Measurements from ENCODE around the gene ARHGAP15.
A peak's percentile ranks its signal among the peaks of the same experiment; 100 is the strongest.
"Not testable (repeated sequence)": the region's sequence is repeated elsewhere in the genome, so short reads cannot be mapped to it uniquely, and the experiment has no call there.

Gene ARHGAP15

DNA sequence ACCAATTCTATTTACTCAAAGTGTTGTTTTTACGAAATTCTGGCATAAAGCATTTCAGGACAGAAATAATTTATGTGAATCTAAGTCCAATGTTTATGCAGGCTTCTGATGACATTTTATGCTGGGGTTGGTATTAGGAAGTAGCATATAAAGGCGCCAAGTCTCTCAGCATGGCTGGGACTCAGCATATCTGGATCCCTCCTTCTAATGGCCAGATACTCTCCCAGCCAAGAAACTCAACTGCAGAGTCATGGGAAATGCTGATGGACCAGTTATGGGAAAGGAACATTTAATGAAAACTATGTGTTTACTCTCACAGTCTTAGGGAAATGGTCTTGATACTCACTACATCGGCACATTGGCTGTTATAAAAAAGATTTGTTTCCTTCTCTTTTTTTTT, 392.2 kb downstream of the ARHGAP15 start:
- no peaks in the 10 kb centered on the region for H3K9me3 Mint-ChIP-seq
- H3K27ac Mint-ChIP-seq: no peak overlapping the region
- H3K4me3 Mint-ChIP-seq: no peak overlapping the region
- H3K4me1 Mint-ChIP-seq (ENCODE audit: low read depth): peaks cover 12% of the 10 kb centered on the region
- H3K27me3 Mint-ChIP-seq (ENCODE audit: low read depth): no peaks in the 10 kb centered on the region
- peaks cover 35% of the 10 kb centered on the region for H3K36me3 Mint-ChIP-seq (ENCODE audit: low read depth)

DNA sequence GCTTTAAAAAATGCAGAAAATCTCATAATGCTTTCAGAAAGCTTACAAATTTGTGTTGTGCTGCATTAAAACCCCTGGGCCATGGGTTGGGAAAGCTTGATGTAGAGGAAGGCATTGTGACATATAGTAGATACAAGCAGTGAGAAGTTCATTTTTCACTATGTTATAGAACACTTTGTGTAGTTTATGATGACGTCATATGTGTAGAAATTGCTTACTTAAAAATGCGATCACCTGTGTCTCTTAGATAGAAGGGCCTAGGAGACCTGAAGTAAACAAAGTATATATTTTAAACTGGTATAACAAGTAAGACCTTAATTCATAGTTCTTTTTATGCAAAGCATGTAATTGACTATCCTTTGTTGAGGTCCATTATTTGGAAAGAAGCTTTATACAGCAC, 393.5 kb downstream of the ARHGAP15 start:
- Mint-ChIP-seq H3K4me1 (ENCODE audit: low read depth) (peaks cover 10% of the 10 kb centered on the region), H3K4me3 (no peak overlapping the region), H3K27me3 (ENCODE audit: low read depth) (no peaks in the 10 kb centered on the region), H3K36me3 (ENCODE audit: low read depth) (peaks cover 33% of the 10 kb centered on the region), H3K9me3 (no peaks in the 10 kb centered on the region), H3K27ac (no peak overlapping the region)

DNA sequence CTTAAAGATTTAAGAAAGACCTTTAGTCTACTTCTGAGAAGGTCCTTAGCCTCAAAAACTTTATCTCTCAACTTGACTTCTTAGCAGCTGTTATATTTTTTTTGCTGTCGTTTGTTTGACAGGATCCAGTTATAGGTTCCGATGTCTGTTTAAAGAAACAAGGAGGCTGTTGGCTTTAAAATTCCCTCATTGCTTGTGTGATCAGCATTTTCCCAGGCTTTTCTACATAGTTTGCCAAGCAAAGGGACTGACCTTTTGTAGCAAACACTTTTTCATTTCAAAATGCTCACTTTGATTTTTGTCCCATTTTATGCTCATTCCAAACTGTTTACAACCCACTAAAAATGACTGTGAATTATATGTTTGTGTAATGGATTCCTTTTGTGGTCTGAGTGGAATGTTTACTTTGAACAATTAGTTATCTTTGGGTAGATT, 394.9 kb downstream of the ARHGAP15 start:
- H3K4me3 Mint-ChIP-seq: no peak overlapping the region
- H3K36me3 Mint-ChIP-seq (ENCODE audit: low read depth): peaks cover 33% of the 10 kb centered on the region
- H3K27ac Mint-ChIP-seq: no peak overlapping the region
- H3K27me3 Mint-ChIP-seq (ENCODE audit: low read depth): no peaks in the 10 kb centered on the region
- peaks cover 16% of the 10 kb centered on the region for H3K4me1 Mint-ChIP-seq (ENCODE audit: low read depth)
- no peaks in the 10 kb centered on the region for H3K9me3 Mint-ChIP-seq

DNA sequence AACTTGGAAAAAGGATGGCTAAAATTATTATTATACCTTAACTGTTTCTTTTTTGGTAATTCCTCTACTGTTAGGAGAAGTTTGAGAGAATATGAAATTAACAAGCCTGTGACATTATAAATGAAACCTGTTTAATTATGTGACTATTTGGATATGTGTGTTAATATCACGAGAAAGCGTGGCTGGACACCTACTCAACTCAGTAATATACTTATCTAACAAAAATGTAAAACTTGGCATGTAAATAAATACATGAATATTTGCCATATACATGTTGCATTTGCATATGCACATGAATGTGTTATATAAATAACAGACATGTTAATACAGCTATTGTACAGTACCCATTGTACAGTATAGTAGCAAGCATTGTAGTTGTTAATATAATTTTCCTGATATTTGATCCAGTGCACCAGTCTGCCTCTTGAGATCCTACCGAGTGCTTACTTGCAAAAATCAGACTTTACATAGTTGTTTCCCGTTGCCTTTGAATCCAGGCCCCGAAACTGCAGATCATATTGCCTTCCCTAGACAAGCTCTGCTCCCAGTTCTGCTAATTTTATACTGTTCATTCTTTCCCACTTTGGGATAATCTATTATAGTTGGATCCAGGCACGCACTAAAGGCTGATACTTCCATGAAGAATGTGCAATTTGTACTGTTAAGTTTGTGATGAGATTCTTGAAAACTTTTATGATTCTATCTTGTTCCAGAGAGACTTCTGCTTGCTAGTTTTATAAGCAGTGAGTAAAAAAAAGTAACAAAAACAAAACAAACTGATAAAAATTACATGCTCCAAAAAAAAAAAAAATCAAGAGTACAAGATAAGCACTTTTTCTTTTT, 395.6 kb downstream of the ARHGAP15 start:
- peaks cover 37% of the 10 kb centered on the region for H3K36me3 Mint-ChIP-seq (ENCODE audit: low read depth)
- no peaks in the 10 kb centered on the region for H3K9me3 Mint-ChIP-seq
- peaks cover 19% of the 10 kb centered on the region for H3K4me1 Mint-ChIP-seq (ENCODE audit: low read depth)
- H3K4me3 Mint-ChIP-seq: no peak overlapping the region
- no peaks in the 10 kb centered on the region for H3K27me3 Mint-ChIP-seq (ENCODE audit: low read depth)
- H3K27ac Mint-ChIP-seq: peak overlapping the region; percentile 51

DNA sequence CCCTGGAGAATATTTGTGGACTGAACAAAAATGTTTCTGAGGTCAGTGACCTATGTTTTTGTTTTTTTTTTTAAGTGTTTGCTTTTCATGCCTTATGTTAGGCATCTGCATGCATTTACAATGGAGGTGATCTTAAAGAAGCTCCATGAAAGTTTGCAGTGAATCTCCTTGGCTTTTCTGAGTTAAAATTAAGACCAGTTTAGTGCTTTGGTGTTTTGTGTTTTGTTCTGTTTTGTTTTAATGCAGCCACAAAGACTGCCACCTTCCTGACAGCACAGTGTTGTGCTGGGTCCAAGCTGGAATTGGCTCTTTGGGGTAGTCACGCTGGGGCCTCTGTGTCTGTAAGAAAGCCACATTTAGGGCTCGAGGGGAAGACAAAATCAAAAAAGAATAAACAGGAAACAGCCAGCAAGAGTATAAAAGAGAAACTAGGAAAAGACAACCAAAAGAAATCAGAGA, 396.2 kb downstream of the ARHGAP15 start:
- Mint-ChIP-seq H3K36me3 (ENCODE audit: low read depth) (peaks cover 34% of the 10 kb centered on the region), H3K4me1 (ENCODE audit: low read depth) (peaks cover 18% of the 10 kb centered on the region), H3K27me3 (ENCODE audit: low read depth) (no peaks in the 10 kb centered on the region), H3K27ac (peak overlapping the region; percentile 12), H3K4me3 (peak overlapping the region; percentile 29), H3K9me3 (no peaks in the 10 kb centered on the region)

DNA sequence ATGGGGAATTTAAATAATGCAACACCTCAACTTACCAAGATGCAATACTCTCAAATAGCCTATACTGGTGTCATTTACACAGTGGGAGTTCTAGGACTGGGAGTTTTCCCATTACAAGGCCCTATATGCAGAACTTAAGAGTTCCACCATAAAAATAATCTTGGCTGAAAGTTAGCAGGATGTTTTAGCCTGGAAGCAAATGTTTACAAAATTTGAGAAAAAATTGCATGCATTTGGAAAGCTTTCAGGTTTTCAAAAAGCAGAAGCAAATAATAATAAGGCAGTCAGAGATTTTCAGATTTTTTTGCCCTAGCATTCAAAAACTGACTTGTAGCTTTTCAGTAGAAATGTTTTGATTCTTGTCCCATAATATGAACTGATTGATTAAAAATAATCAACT, 397.3 kb downstream of the ARHGAP15 start:
- Mint-ChIP-seq H3K27ac (no peak overlapping the region), H3K9me3 (no peaks in the 10 kb centered on the region), H3K27me3 (ENCODE audit: low read depth) (no peaks in the 10 kb centered on the region), H3K36me3 (ENCODE audit: low read depth) (peaks cover 35% of the 10 kb centered on the region), H3K4me1 (ENCODE audit: low read depth) (peaks cover 20% of the 10 kb centered on the region), H3K4me3 (no peak overlapping the region)

DNA sequence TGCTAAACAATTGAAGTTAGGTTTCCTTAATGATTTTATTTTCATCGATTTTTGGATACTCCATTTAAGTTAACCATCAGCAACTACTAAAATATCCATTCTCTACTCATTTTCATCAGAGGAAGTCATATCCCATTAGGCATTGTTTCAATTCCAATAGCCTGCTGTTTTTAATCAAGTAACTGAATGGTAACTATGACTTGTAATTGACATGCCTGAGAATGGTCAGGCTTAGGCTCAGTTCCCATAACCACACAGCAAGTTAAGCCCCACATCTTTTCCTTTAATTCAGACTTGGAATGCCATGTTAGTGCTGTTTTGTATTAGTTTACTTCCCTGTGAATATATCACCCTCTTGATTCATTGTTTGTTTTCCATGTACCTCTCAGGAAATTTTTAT, 398.8 kb downstream of the ARHGAP15 start:
- no peaks in the 10 kb centered on the region for H3K9me3 Mint-ChIP-seq
- no peaks in the 10 kb centered on the region for H3K27me3 Mint-ChIP-seq (ENCODE audit: low read depth)
- H3K4me1 Mint-ChIP-seq (ENCODE audit: low read depth): peaks cover 20% of the 10 kb centered on the region
- H3K36me3 Mint-ChIP-seq (ENCODE audit: low read depth): peaks cover 26% of the 10 kb centered on the region
- no peak overlapping the region for H3K4me3 Mint-ChIP-seq
- H3K27ac Mint-ChIP-seq: no peak overlapping the region

DNA sequence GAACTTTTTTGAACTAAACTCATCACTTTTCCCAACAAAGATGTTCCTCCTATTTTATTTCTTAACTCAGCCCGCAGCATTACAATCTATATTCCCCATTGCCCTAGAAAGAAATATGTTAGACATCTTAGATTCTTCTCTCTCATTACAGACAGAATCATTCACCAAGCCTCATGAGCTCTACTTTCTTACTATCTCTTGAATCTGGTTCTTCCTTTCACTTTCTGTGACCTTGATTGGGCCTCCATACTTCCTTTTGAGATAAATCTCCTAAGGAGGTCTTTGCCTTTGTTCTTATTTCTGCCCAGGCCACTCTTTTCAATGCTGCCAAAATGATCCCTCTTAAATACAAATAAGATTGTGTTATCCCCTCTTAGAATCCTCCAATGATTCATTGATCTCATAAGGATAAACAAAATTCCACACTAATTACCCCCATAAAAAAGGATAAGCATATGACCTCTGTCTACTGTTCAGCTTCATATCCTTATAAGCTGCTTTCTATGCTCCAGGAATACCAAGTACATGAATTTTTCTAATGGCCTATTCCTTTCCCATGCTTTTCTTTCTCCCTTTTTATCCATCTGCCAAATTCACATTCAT, 400.0 kb downstream of the ARHGAP15 start:
- peaks cover 36% of the 10 kb centered on the region for H3K36me3 Mint-ChIP-seq (ENCODE audit: low read depth)
- H3K27ac Mint-ChIP-seq: peak overlapping the region; percentile 4
- no peak overlapping the region for H3K4me3 Mint-ChIP-seq

DNA sequence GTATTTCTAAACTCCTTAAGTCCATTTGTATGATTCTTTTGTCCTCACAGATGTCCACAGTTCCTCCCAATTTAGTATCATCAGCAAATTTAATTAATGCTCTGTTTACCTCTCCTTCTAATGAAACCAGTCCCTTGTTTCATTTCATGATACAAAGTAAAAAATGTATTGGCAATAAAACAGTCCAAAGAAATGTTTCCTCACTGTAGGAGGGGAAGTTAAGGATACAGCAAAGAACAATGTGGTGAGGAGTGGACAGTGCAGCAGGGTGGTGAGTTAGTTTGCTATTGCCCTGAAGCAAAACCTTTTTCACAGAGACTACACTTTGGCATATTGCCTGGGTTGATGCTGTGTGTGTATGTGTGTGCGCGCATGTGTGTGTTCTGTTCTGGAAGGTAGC, 401.5 kb downstream of the ARHGAP15 start:
- H3K4me1 Mint-ChIP-seq (ENCODE audit: low read depth): peaks cover 12% of the 10 kb centered on the region
- no peaks in the 10 kb centered on the region for H3K9me3 Mint-ChIP-seq
- peaks cover 41% of the 10 kb centered on the region for H3K36me3 Mint-ChIP-seq (ENCODE audit: low read depth)
- H3K4me3 Mint-ChIP-seq: no peak overlapping the region
- H3K27ac Mint-ChIP-seq: no peak overlapping the region
- no peaks in the 10 kb centered on the region for H3K27me3 Mint-ChIP-seq (ENCODE audit: low read depth)

More for the DNA sequence above, 400.0 kb downstream of the ARHGAP15 start:
- Mint-ChIP-seq H3K4me1 (ENCODE audit: low read depth) (peaks cover 20% of the 10 kb centered on the region), H3K9me3 (no peaks in the 10 kb centered on the region), H3K27me3 (ENCODE audit: low read depth) (no peaks in the 10 kb centered on the region)

DNA sequence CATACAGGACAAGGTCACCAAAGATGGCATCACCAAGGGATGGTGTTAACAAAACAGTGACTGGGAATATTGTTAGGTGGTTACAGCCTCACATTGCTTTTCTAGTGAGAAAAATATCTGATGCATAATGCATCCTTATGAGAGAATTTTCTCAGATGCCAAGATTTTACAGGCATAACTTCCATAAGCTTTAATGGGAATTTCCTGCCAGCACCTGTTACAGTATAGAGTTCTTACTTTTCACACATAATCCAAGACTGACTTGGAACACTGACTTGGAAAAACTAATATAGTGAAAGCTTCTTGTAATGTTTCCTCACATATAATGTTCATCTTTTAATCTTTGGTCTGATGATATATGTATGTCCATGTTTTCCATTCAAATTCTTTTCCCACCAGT, 402.8 kb downstream of the ARHGAP15 start:
- H3K27me3 Mint-ChIP-seq (ENCODE audit: low read depth): no peaks in the 10 kb centered on the region
- peaks cover 12% of the 10 kb centered on the region for H3K4me1 Mint-ChIP-seq (ENCODE audit: low read depth)
- H3K36me3 Mint-ChIP-seq (ENCODE audit: low read depth): peaks cover 47% of the 10 kb centered on the region

DNA sequence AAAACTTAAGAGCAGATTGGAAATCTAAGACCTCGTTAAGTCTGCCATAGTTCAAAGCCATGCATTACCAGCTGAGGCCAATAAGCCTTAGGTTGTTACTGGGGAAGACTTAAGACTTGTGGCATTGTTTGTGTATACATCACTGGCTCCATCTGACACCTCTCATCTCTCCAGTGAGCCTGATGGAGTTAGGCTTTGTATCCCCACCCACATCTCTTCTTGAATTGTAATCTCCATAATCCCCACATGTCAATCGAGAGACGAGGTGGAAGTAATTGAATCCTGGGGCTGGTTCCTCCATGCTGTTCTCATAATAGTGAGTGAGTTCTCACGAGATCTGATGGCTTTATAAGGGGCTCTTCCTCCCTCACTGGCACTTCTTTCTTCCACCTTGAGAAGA, 404.6 kb downstream of the ARHGAP15 start:
- peaks cover 8% of the 10 kb centered on the region for H3K9me3 Mint-ChIP-seq
- H3K4me3 Mint-ChIP-seq: no peak overlapping the region
- no peaks in the 10 kb centered on the region for H3K27me3 Mint-ChIP-seq (ENCODE audit: low read depth)
- peaks cover 53% of the 10 kb centered on the region for H3K36me3 Mint-ChIP-seq (ENCODE audit: low read depth)
- H3K4me1 Mint-ChIP-seq (ENCODE audit: low read depth): peaks cover 9% of the 10 kb centered on the region
- no peak overlapping the region for H3K27ac Mint-ChIP-seq

More for the DNA sequence above, 402.8 kb downstream of the ARHGAP15 start:
- H3K9me3 Mint-ChIP-seq: peaks cover 5% of the 10 kb centered on the region
- no peak overlapping the region for H3K4me3 Mint-ChIP-seq
- no peak overlapping the region for H3K27ac Mint-ChIP-seq

DNA sequence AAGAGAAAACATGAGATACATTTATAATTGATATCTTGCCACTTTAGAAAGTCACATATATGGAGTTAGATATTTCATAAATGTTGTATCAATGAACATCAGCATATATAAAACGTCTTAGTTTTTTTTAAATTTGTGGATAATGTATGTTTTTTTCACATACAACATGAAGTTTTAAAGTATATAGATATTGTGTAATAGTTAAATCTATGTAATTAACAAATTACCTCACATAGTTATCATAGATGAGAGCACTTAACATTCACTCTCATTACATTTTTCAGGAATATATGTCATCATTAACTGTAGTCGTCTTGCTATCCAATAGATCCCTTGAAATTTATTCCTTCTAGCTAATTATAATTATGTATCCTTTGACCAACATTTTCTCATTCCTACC, 406.6 kb downstream of the ARHGAP15 start:
- H3K27me3 Mint-ChIP-seq (ENCODE audit: low read depth): no peaks in the 10 kb centered on the region
- H3K9me3 Mint-ChIP-seq: peaks cover 10% of the 10 kb centered on the region
- peaks cover 48% of the 10 kb centered on the region for H3K36me3 Mint-ChIP-seq (ENCODE audit: low read depth)
- H3K27ac Mint-ChIP-seq: no peak overlapping the region
- no peak overlapping the region for H3K4me3 Mint-ChIP-seq
- no peaks in the 10 kb centered on the region for H3K4me1 Mint-ChIP-seq (ENCODE audit: low read depth)

DNA sequence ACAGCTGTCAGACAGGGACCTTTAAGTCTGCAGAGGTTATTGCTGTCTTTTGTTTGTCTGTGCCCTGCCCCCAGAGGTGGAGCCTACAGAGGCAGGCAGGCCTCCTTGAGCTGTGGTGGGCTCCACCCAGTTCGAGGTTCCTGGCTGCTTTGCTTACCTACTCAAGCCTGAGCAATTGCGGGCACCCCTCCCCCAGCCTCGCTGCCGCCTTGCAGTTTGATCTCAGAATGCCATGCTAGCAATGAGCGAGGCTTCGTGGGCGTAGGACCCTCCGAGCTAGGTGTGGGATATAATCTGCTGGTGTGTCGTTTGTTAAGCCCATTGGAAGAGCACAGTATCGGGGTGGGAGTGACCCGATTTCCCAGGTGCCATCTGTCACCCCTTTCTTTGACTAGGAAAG, 412.7 kb downstream of the ARHGAP15 start:
- not testable (repeated sequence) for H3K9me3 Mint-ChIP-seq; H3K27ac Mint-ChIP-seq; H3K27me3 Mint-ChIP-seq (ENCODE audit: low read depth); H3K4me3 Mint-ChIP-seq
- peaks cover 20% of the 10 kb centered on the region for H3K4me1 Mint-ChIP-seq (ENCODE audit: low read depth)
- peaks cover 42% of the 10 kb centered on the region for H3K36me3 Mint-ChIP-seq (ENCODE audit: low read depth)

DNA sequence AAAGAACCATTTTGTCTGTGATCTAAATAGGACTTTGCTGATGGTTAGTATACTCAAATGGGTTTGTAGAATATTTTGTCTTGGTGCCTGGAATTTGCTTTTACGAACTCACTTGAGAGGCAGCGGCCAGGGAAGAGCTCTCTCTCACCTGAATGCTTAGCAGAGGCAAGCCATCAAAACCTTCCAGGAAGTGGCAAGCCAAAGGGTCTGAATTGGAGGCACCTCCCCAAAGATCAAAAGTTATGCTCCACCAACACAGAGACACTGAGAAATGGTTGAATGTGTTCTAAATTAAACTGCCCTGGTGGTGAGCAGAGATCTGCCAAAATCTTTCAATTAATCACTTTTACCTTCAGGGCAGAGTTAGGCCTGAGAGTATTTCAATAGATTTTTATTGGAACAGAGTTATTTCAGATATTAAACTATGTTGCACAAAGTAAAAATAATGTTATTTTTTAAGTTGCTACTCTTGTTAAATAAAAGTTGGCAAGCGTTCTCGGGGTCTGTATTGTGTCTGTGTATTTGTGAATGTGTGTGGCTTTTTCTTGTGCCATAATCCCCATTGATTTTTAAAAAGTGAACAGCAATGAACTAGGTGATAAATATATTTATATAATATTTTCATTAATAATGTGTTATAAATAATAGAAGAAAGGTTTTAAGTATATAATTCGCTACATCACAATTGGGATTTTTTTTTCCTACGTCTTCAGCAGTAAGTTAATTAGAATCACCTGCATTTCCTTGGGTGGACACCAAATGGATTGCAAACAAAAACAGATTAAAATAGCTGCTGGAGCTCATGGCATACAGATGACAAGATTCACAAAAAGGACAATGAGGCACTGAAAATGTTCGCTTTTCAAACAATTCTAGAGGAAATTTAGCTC, 416.1 kb downstream of the ARHGAP15 start:
- peaks cover 21% of the 10 kb centered on the region for H3K4me1 Mint-ChIP-seq (ENCODE audit: low read depth)
- H3K27me3 Mint-ChIP-seq (ENCODE audit: low read depth): no peaks in the 10 kb centered on the region
- H3K4me3 Mint-ChIP-seq: no peak overlapping the region
- peaks cover 29% of the 10 kb centered on the region for H3K36me3 Mint-ChIP-seq (ENCODE audit: low read depth)
- peaks cover 6% of the 10 kb centered on the region for H3K9me3 Mint-ChIP-seq
- H3K27ac Mint-ChIP-seq: no peak overlapping the region
